ENCODE data around the gene TRIM67.
"Not testable (repeated sequence)": the region's sequence is repeated elsewhere in the genome, so short reads cannot be mapped to it uniquely, and the experiment has no call there.

TRIM67 gene

DNA sequence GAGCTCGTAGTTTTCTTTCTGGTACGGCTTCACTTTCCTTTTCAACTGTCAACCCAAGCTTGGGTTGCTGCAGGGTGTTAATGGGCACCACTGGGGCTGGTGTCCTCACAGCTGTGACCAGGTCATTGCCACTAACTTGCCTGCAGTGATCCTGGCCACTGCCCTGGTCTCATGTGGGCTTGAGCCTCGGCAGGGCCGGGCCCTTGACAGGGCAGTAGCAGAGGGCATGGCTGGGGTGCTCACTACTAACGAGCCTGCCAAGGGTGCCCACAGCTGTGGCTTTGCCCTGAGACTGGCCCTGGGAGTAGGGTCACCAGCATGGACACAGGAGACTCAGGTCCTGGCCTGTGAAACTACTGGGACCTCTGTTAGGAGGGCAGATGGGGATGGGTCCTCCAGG, 47.7 kb downstream of the TRIM67 start:
- DNase-seq, result no peak

DNA sequence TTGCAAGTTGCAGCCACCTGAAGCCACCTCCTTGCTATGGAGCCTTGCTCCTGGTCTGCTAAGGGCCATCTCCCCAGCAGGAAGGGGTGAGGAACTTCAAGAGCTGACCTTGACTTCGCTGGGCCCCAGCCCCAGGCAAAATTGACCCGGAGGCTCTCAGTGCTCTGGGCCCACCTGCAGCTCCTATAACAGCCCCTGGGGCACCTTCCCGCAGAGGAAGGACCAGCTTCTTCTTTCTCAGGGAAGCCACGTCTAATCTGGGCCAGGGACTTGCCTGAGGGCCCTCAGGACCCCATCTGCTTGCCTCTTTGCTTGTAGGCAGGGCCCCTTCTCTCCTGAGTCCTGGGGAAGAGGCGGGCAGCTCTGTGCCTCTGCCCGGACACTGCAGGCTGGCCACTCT, 48.3 kb downstream of the TRIM67 start:
- DNase-seq, result no peak

DNA sequence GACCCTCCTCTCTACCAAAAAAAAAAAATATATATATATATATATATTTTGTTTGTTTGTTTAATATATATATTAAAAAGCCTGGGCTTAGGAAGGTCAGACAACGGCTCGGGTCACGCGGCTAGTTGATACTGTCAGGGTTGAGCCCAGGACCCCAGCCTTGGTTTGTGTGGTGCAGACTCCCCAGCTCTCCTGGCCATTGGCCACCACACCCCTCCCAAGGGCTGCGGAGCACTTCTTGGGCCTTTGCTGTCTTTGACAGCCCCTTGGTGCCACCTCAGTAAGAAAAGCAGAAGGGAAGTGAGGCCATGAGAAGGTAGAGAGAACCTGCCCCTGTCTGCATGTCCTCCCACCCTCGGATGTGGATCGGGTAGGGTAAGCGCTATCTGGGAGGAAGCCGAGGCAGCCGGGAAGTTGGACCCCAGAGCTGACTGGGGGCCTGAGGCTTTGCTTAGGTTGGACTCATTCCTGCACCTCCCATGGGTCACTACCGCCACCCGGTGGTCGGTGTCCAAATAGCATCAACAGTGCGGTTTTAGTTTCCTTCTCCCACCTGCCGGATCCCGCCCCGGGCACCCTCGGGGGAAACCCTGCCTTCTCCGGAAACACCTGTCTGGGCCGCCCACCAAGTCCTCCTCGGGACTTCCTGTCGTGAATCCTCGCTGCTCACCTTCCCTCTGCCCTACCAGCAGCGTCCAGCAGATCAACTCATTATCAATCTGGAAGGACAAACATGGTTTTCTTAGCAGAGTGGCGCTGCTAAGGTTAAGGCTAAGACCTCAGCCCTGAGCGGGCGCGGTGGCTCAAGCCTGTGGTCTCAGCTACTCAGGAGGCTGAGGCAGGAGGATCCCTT, 49.4 kb downstream of the TRIM67 start:
- DNase-seq, result peak; percentile 90

DNA sequence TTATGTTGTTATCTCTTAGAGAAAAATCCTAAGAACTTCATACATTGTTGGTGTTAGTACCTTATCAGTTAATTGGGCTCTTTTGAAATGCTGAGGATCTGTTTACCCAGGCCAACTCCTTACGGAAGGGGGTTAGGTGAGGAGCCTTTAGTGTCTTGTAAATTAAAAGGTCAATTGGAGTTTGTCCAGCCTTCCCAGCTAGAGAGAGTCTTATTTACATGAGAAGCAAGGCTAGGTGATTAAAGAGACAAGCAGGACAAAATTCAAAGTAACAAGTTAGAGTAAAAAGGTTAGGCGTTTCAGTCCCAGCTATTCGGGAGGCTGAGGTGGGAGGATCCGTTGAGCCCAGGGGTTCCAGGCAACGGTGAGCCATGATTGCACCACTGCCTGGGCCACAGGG, 50.4 kb downstream of the TRIM67 start:
- DNase-seq, result not testable (repeated sequence)

DNA sequence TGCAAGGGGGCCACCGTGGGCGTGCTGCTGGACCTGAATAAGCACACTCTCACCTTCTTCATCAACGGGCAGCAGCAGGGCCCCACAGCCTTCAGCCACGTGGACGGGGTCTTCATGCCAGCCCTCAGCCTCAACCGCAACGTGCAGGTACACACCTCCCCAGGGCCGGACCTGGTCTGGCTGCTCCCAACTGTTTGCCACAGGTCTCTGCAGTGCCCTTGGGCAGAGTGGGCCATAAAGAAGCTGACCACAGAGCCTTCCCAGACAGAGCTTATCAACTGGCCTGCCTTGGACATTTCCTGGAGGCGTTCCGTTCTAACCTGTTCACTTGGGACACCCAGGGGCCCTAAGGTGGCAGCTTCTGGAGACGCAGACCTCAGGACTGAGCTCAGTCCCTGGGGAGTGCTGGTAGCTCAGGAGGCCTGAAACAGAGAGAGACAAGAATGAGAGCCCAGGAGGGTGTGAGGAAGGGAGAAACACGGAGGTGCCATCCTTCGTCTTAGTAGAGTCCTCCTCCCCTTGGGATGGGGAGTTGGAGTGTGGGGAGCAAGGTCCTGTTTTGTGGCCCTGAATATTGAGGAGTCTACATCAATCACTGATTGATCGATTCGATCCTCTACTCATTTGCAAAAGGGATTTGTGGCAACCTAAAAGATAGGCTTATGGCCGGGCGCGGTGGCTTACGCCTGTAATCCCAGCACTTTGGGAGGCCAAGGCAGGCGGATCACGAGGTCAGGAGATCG, 52.1 kb downstream of the TRIM67 start:
- no peak for DNase-seq

DNA sequence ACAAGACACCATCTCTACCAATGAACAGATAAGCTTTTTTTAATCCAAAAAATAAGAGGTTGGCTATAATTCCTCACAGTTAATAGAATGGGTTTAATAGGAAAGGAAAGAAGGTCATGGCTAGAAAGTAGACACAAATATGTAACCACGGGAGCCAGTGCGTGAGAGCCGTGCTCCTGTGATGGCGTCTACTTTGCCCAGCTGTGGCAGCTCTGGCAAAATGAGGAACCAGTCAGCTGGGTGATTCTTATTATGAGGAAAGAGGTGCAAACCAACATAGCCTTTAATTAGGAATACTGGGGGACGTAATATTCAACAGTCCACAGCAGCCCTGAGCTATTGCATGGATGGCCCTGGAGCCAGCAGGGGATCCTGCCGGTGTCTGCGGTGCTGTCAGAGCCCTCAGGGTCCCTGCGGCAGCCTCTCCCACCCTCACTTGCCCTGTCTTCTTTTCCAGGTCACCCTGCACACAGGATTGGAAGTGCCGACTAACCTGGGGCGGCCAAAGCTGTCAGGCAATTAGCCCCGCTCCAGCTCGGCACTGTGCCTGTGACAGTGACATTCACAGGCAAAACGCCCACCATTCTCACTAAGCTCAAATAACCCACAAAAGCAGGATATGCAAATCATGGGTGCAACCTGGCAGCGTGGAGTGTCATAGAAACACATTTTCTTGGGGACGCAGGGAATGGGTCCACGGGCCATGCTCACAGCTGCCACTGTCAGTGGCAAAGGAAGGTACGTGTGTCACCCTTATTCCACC, 53.2 kb downstream of the TRIM67 start:
- no peak for DNase-seq

DNA sequence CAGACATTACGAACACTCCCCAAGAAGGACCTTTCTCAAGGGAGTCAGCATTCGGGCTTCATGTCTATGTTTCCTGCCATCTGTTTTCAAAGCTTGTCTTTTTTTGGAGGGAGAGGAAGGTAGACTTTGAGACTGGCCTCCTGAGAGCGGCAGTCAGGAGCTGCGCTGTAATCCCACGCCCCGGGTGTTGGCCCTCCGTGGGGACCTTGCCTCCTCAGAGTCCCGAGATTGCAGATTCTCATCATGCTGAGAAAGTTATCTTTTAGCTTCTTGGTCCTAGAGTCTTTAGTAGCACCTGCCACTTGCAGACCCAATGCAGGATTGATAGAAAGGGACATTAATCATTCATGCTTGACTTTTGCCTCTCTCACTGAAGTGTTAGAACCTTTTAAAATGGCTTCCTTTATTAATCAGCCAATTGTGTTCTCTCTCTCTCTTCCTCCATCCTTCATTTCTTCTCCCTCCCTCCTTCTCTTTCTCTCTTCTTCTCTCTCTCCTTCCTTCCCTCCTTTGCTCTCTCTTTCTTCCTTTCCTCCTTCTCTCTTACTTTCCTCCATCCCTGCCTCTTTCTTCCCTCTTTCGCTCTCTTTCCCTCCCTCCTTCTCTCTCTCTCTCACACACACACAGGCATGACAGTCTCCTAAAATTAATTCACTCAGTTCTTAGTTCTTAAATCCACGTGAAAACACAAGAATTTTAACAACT, 54.0 kb downstream of the TRIM67 start:
- DNase-seq, result no peak

DNA sequence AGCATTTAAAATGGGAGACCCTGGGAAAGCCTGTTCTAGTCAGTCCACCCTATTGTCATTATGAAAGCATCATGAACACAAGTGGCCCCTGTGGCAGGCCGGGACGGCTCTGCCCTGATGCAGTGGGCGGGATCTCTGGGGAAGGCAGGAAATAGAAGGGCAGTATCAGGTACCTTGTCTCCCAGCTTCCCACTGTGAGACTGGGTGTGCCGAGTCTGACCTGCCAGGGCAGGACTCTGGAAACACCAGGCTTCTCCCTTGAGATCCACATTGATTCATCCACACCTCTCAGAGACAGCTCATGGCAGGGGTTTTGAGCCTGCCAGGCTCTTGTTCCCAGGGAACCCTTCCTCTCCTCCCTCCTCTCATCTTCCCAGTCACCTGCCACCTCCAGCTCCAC, 54.6 kb downstream of the TRIM67 start:
- no peak for DNase-seq

DNA sequence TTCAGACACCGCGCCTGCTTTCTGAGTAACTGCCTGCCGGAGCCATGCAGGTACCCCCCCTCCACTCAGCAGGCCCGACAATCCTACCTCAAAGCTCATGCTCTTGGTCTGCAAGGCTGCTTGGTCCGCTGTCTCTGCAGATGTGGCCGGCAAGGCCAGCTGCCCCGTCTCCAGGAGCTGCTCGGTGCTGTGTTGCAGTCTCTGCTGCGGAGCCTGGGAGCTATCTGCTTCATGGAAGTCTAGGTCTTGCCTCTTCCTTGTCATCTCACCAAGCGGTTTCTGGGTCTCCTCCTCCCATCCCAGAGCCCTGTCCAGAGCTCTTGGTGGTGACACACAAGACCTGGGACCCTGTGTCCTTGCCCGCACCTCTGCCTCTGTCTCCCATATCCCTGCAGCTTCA, 55.2 kb downstream of the TRIM67 start:
- DNase-seq, result no peak

DNA sequence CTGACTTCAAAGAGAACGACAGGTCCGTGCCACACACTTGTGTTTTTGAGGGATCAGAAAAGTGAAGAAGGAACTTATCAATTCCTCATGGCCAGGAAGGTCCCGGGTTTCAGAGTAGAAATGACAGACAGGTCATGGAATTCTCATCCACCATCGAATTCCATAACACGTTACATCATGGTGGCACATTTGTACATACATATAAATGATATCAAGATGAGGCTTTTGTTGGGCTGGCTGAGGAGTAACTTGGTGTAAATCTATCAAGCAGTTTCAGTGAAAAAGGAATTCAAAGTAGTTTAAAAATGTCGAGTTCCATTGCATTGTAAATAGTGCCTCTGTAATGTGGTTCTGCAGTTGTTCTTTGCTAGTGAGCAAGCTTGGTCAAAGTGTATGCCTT, 56.2 kb downstream of the TRIM67 start:
- DNase-seq, result no peak

DNA sequence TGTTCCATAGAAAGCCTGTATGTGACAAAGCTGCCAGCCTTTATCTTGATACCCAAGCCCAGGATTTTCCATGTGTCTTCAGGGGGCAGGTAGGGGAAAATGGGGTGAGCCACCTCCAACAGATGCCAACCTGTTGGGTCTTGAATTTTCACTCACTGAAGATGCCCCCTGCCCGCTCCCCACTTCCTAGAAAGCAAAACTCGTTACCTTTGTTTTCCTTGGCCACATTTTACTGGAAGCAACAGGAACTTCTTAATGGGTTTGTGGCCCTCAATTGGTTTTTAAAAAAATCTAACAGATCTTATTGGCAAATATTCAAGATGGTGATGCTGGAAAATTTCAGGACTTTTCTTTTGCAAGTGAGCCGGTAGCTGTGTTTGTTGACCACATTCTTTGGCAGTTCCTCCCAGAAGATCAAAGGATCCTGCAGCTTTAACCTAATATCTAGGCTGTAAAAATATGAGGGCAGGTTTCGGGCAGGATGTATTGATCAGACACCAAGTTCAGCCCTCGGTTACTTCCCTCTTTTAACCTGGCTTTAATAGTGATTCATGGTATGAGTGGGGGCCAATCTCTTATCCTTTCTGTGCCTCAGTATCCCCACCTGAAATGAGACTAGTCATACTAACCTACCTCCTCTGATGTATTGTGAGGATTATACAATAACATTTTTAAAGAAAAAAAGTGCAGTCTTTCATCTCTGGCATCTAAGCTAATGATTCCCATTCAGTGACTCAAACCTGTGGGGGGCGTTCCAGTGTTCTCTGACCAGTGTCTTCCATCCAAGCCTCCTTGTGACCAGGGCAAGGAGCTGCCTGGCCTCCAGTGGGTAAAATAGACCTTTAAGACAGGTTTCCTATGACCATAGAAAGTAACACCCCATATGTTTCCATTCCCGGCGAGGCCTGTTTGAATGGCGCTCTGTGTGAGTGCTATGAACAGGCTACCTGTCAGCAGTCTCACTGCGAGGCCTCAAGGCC, 57.9 kb downstream of the TRIM67 start:
- no peak for DNase-seq

DNA sequence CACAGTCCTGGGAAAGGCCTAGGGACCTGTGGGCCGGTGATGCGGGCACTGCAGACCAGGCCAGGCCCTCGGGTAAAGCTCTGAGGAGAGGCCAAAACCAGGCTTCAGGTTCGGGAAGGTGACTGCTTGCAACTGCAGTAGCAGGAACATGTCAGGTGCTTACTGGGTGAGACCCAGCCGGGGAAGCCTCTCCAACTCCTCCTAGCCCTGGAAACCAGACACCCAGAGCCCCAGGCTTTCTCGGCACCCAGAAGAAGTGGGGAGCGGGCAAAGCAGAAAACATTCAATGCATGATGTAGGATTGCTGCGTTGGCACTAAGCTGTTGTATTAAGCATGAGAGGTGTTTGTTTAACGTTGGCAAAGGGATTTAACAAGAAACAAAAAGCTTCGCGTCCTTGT, 58.9 kb downstream of the TRIM67 start:
- no peak for DNase-seq

DNA sequence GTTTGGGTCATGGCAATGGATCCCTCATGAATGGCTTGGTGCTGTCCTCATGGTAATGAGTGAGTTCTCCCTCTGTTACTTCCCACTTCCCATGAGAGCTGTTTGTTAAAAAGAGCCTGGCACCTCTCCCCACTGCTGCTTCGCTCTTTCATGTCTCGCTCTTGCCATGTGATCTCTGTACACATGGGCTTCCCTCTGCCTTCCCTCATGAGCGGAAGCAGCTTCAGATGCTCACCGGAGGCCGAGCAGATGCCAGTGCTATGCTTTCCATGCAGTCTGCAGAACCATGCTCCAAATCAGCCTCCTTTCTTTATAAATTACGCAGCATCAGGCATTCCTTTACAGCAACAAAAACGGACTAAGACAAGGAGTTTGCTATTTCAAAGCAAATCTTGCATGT, 64.3 kb downstream of the TRIM67 start:
- no peak for DNase-seq

DNA sequence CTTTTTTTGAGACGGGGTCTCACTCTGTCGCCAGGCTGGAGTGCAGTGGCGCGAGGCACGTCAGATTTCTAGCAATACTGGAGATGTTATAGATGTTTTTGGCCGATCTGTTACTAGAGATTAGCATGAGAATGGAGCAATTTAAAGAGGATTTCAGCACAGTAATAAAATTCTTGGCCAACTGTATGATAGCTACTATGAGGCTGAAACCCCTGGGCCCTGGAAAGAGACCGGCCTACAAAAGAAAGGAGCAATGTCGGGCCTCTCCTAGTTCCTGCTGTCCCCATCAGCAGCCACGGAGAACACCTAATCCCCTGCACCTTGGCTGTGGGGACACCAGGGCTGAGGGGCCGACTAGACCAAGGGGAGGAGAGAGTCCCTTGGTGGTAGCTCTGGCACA, 69.7 kb downstream of the TRIM67 start:
- DNase-seq, result no peak

DNA sequence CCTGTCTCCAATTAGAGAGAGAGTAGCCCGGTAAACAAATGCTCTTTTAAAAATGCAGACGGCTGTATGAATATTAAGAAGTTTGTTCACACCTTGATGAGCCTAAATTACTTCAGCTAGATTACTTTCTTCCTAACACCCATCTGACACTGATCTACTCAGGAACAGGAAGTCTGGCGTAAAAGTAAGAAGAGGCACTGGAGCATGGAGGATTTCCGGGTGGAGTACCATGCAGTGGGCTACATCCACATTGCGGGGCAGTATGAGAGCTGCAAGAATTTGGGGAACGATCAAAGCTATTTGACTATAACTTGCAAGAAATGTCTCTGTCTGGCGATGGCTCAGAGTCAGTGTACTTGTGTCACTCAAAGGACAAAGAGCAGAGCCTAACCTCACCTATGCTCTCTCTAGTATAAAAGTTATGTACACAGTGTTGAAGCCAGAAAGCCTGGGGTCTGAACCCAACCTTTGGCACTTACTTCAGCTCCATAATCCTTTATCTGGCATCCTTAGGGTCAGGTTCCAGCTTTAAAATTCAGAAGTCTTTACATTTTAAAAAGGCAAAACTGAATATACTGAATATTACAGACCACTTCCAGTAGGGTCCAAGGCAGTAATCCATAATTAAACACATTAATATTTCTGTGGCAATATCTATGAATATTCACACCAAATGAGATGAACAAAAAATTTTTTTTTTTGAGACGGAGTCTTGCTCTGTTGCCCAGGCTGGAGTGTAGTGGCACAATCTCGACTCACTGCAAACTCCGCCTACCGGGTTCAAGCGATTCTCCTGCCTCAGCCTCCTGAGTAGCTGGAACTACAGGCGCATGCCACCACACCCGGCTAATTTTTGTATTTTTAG, 71.2 kb downstream of the TRIM67 start:
- DNase-seq, result no peak

DNA sequence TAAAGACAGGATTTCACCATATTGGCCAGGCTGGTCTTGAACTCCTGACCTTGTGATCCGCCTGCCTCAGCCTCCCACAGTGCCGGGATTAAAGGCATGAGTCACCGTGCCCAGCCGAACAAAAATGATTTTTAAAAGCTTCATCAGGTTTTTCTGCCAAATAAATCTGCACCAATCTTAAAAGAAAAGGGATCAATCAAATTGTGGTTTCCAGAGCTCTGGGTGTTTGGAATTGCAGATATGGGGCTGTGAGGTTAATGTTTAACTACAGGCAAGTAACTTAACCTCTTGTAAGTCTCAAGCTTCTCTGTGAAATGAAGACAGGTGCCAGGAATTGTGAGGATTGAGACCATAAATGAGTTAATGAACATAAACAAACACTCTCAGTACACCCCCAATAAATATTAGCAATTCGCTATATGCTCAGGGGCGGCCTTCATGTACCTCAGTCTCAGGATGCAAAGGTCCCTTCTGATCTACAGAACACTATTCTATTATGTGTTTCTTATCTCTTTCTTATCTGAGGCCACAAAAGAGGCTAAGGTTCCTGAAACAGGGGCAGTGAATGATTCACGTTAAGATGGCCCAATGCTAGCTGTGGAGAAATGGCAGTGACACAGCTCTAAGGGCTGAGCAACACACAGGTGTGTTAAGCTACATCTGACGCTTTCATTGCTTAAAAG, 72.0 kb downstream of the TRIM67 start:
- DNase-seq, result no peak

DNA sequence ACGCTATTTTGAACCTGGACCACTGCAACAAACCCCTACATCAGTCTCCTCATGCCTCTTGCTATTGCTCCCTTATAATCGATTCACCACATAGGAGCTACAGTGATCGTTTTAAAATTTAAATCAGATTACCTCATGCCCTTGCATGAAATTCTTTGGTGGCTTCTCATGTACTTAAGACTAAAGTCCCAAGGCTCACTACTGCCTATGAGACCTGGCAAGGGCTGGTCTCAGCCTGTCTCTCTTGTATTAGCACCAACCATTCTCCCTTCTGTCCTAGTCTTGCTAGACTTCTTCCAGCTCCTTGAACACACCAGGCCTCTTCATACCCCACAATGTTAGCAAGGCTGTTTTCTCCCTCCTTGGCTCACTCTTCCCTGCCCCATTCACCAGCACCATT, 72.6 kb downstream of the TRIM67 start:
- no peak for DNase-seq

DNA sequence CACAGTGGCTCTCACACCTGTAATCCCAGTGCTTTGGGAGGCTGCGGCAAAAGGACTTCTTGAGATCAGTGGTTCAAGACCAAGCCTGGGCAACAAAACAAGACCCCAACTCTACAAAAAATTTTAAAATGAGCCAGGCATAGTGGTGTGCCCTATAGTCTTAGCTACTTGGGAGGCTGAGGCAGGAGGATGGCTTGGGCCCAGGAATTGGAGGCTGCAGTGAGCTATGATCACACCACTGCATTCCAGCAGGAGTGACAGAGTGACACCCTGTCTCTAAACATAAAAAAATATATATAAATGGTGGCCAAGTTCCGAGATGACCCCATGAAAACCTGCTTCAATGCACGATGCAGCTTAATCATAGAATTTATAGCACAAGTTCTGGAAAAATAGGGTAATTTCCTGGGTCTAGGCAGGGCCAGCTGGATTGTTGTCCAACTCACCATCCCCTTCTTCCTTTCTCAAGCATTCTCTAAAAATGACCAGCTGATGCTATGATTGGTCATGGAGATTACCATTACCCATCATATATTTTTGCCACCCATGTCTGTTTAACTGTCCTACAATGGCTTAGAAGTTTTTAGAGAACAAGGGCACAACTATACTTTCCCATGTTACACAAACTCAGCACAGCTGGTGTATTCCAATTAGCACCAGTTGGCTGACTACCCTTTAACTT, 73.8 kb downstream of the TRIM67 start:
- DNase-seq, result no peak

DNA sequence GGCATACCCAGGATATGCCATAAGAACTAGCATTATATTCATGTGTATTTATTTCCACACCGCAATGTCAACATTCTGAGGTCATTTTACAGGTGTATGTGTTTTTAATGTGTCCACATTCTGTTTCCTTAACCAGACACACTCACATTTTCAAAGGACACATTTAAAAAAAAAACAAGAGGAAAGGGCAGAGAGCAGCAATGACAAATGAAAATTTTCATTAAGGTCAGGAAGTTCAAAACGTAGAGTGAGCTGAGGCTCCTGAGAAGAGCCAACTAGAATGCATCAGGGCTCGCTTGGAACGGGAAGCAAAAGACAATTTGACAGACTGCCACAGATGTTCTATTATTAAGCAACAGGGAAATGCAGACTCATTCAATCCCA, 74.3 kb downstream of the TRIM67 start:
- no peak for DNase-seq

DNA sequence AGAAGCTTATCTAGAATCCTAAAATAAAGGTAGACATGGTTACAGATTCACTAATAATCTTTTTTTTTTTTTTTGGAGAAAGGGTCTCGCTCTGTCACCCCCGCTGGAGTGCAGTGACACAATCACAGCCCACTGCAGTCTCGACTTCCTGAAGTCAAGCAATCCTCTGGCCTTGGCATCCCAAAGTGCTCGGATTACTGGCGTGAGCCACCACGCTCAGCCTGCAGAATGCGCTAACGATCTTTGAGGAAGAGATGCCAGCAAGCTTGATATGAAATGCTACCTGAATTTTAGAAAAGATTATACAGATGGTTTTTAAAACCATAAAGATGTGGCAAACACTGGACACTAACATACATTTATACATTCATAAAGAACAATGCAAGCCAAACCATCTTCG, 75.1 kb downstream of the TRIM67 start:
- DNase-seq, result no peak
